RKO (cell line): ENCODE results near the gene NCF4.
A peak's percentile ranks its signal among the peaks of the same experiment; 100 is the strongest.

ENCODE experiments used
- DNase-seq: peaks from one replicate; pipeline ENCODE4 v3.0.0-alpha.2; 2016; ENCODE audit warnings: low spot score

Gene NCF4

DNA sequence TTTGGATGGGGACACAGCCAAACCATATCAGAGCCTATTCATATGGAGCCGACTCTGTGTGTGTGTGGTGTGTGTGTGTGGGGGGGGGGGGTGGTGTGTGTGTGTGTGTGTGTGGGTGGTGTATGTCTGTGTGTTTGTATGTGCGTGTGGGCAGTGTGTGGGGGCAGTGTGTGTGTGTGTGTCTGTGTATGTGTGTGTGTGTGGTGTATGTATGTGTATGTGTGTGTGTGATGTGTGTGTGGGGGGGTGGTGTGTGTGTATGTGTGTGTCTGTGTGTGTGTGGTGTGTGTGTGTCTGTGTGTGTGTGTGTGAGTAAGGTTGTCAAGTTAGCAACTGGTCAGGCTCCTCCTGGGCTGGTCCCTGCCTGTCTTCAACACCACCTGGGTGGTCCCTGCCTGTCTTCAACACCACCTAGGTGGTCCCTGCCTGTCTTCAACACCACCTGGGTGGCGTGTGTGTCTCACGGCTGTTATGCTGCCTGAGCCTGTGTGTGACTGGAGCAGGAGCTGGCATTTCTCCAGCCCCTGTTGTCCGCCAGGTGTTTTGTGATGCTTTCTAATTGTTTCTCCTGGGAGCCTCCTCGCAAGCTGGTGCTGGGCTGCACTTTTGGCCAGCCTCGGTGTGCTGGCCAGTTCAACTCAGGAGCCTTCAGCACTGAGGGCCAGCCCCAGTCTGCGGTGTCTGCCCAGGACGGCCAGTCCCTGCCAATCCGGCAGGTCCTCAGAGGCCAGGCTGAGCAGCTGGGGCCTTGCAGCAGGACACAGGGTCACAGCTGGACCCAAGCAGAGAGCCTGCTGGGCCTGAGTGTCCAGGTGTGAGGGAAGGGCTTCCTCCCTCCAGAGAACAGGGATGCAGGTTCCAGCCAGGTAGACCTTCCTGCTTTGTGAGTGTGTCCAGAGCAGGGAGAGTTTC, 22.4 kb upstream of the NCF4 start:
- DNase-seq, result no peak

DNA sequence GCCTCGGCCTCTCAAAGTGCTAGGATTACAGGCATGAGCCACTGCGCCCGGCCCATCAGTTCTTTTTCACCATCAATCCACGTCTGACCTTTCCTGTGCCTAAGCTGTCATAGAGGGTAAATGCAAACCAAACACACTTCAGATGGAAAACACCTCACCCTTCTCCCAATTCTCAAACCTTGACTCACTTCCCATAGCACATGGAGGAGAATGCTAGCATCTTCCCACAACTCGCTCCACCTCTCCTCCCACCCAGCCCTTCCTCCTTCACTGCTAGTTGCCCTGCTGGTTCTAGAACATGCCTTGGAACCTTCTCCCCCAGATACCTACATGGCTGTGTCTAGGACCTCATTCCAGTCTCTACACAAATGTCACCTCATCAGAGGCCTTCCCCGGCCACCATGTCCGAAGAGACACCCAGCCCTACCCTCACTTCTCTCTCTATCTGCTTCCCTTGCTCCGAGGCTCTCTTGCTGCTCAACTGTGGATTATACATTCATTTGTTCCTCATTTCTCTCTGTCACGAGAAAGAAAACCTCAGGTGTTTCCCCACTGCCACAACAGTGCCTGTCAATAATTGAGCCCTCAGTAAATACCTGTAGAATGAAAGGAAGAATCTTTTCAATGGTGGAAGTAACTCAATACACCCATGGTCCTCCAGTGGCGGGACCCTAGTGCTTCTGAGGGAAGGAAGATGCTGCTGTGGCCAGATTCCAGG, 21.3 kb upstream of the NCF4 start:
- DNase-seq, result no peak

DNA sequence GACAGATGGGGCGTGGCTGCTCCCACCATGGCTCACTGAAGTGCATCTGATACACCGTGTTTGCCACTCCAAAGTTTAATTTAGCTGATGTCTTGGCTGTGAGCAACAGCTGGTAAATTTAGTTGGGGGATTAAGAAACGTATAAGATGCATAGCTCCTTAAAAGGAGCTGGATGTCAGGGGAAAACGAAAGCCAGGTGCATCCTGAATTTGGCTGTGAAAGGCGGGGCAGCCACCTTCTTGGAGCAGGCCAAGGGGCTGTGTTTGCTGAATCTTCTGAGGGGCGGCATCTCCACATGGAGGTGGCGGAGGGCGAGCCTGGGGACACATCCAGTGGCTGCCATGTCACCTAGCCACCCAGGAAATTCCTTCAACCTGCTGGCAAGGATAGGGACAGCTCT, 20.7 kb upstream of the NCF4 start:
- no peak for DNase-seq

DNA sequence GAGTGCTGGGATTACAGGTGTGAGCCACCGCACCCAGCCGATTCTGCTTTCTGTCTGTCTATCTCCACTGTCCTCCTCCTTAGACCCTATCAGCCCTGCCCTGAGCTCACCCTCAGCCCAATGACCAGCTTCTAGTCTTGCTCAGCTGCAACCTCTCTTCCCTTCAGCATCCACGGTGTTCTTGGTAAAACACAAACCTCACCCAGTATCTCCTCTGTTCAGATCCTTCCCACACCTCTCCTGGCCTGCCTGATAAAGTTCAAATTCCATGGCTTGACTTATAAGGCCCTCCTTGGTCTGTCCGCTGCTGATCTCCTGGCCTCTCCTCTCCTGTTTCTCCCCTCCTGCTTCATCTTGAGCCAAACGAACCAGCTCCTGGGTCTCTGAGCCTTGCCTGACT, 14.5 kb upstream of the NCF4 start:
- DNase-seq, result no peak

DNA sequence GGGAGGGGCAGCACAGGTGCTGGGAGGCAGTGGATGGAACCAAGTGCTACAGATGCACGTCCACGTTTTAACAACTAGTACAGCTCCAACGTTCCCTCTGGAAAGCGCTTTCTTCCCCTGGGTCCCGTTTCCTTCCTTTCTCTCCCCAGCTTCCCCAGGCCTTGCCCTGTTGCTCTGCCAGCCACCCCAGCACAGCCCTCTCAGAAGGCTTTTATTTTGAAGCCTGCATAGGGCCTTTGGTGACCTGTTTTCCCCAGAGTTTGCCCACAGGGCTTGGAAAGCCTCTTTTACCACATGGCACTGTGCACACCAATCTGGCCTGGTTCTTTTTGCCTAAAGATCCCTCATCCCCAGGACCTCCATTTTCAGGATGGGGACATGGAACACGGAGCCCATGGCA, 13.9 kb upstream of the NCF4 start:
- DNase-seq, result no peak

DNA sequence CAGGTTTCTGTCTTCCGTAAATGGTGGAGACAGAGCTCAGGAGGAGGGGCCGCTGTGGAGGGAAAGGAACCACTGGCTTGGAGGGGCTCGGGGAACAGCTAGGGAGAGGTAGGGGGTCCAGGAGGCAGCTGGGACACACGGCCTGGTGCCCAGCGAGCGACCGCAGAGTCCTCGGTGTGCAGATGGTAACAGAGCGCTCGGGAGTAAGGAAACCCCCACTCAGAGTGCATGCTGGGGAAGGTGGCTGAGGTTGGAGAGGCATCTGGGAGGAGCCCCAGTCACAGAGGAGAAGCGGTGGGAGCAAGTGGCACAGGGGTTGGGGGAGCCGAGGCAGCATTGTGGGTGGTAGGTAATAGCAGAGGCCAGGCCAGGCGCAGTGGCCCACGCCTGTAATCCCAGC, 10.8 kb upstream of the NCF4 start:
- DNase-seq, result no peak

DNA sequence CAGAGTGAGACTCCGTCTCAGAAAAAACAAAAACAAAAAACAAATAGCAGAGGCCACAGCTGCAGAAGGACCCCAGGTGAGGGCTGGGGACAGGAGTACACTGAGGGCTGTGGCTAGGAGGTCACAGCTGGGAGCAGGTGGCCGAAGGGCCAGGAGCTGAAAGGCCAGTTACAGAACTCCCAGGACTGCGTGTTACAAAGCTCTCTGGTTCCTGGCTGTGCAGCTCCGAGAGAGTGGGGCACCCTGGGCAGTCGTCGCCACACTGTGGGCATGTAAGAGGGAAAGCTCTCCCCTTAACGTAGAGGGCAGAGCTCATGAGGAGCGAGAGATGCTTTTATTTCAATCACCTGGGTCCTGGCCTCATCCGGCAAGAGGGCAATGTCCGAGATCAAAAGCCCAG, 10.1 kb upstream of the NCF4 start:
- DNase-seq, result no peak

DNA sequence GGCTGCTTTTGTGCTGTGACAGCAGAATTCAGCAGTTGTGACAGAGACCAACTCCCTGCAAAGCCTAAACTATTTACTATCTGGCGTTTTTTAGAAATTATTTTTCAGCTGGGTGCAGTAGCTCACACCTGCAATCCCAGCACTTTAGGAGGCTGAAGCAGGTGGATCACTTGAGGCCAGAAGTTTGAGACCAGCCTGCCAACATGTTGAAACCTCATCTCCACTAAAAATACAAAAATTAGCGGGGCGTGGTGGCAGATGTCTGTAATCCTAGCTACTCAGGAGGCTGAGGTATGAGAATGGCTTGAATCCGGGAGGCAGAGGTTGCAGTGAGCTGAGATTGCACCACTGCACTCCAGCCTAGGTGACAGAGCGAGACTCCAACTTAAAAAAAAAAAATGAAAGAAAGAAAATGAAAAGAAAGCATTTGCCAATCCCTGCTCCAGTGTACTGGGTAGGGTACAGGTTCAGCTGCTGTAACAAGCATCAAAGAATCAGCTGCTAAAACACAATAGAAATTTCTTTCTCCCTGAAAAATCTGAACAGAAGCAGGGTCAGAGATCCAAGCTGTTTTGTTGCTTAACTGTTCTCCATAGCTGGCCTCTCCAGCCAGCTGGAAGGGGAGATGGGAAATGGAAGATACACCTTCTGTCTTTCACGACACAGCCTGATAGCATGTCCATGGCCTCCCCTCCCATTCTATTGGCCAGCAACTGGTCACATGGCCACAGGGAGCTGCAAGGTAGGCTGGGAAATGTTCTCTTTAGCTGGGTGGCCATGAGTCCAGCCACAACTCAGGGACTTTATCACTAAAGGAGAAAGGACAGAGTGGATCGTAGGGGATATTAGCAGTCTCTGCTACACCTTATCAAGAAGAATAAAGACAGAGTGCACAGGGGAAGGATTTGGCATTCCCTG, 8.5 kb upstream of the NCF4 start:
- no peak for DNase-seq

DNA sequence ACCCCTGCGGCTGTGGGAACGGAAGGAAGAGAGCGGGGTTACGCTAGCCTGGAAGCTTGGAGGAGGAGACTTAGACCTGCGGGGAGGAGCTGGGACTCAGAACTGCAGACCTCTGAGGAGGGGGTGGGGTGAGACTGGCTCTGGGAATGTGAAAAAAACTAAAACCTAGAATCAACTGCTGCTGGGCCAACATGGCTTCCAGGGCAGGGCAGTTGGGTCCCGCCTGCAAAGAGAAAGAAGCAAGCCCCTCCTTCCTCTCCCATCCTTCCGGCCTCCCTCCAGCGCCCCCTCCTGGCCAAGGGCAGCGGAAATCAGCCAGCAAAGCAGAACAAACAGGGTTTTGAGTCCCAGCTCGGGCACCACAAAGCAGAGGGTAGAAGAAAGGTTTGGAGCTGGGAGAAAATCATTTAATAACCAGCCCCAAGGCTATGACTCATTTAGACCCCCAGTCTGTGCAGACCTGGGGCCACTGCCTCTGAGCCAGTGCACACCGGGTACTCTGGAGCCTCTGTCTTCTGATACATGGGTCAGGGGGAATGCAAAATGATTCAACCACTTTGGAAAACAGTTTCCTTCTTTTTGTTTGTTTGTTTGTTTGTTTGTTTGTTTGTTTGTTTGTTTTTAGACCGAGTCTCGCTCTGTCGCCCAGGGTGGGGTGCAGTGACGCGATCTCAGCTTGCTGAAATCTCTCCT, 7.3 kb upstream of the NCF4 start:
- DNase-seq, result peak; percentile 43

DNA sequence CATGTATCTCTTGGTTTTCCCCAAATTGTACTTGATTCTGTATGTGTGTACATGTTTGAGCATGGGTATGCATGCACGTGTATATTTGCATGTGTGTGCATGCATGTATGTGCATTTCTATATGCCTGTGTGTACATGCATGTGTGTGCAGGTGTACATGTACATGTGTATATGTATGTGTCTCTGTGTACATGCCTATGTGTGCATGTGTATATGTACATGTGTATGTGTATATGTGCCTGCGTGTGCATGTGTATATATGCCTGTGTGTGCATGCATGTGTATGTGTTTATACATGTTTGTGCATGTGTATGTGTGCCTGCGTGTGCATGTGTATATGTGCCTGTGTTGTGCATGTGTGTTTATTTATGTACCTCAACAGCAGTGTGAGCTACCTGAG, 5.3 kb upstream of the NCF4 start:
- no peak for DNase-seq

DNA sequence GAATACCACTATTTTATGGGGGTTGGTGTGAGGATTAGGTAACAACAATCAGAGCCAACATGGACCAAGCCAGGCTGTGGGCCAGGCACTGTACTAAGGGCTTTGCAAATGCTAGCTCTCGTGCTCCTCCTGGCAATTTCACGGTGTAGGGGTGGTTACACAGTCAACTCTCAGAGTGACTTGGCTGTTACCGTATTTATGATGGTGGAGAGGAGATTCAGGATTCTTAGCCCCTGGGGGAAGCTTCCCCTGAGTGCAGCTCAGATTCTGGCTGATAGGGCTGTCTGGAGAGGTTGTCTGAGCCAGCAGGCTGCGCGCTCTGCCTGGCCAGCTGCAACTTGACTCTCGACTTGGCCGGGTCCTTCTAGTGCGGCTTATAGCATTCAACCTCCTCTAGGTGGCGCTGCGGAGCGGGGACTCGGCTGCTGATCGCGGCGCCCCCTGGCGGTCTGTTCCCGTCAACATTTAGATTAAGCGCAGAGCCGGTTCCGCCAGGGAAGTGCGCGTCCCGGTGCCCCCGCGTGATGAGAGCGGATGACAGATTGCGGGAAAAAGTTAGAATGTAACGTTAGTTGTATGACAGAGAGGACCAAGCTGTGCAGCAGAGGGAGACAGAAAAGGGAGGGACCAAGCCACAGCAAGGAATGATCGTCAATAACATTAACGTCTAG, 4.5 kb upstream of the NCF4 start:
- DNase-seq, result peak; percentile 86

DNA sequence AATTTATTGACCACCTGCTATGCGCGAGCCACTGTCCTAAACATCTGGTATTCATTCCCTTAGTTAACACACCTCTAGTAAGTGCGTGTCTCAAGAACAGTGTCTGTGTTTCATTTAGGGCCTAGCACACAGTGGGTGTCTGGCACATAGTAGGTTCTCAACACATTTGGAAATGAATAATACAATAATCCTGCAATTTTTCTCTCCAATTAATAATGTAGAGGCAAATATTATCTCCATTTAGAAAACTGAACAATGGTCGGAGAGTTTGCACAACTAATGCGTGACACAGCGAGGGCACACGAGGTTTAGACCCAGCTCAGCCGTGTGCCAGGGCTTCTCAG, 4.0 kb upstream of the NCF4 start:
- no peak for DNase-seq

DNA sequence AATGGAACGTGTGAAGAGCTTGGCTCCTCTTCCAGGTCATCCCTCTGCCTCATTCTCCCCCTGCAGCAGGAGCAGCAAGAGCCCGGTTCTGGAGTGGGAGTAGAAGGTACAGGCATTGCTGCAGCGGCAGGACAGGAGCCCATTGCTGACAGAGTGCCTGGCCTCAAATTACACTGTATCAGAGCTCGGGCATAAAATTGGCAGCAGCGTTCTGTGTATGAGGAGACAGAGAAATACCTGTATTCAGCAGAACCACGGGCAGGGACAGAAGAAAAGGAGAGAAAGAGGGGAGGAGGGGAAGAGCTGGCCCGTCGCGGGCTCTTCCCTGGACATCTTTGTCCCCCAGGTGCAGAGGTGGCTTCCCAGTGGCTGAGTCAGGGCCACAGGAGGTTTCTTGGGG, 2.6 kb upstream of the NCF4 start:
- DNase-seq, result no peak

DNA sequence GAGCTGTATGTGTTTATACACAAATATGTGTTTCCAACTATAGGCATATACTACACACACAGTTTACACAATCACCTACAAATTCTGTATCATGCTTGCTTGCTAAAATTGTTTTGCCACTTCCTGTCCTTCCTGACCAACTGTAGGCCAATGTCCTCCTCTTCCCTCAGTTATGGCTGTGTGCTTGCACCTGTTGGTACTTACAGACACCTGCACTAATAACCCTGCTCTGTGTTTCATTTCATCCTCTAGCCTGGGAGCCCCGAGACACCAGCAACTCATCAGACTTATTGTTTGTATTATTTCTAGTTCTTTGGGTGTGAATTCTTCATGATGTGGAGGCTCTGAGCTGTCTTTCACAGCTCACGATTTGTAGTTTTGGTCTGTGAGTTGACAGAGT, 1.8 kb upstream of the NCF4 start:
- DNase-seq, result no peak

DNA sequence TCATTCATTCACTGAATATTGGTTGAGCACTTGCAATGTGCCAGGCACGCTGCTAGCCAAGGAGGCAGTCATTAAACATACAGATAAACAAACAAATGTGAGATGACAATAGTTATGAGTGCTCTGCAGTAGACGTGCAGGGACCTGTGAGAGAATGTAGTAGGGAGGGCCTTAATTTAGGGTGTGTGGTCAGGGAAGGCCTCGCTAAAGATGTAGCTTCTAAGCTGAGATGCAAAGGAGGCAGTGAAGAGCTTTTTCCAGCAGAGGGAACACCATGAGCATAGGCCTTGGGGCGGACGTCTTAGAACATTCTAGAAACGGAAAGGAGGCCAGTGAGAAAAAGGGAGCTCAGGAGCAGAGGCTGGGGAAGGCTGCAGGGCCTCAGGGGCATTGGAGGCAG, 789 bp upstream of the NCF4 start:
- DNase-seq, result no peak

DNA sequence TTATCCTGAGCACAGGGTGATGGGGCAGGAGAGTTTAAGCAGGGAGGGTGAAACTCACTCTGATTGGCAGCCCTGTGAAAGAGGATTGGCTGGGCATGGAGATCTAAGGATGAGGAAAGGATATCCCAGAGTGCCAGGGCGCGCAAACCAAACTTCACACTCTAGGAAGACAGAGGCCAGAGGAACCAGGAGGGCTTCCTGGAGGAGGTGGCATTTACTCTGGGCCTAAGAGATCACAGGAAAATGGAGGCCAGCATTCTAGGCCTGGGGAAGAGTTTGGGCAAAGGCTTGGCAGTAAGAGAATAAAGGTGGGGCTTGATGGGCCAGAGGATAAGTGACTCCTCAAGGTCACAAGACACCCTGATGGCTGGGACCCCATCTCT, 377 bp upstream of the NCF4 start:
- no peak for DNase-seq

DNA sequence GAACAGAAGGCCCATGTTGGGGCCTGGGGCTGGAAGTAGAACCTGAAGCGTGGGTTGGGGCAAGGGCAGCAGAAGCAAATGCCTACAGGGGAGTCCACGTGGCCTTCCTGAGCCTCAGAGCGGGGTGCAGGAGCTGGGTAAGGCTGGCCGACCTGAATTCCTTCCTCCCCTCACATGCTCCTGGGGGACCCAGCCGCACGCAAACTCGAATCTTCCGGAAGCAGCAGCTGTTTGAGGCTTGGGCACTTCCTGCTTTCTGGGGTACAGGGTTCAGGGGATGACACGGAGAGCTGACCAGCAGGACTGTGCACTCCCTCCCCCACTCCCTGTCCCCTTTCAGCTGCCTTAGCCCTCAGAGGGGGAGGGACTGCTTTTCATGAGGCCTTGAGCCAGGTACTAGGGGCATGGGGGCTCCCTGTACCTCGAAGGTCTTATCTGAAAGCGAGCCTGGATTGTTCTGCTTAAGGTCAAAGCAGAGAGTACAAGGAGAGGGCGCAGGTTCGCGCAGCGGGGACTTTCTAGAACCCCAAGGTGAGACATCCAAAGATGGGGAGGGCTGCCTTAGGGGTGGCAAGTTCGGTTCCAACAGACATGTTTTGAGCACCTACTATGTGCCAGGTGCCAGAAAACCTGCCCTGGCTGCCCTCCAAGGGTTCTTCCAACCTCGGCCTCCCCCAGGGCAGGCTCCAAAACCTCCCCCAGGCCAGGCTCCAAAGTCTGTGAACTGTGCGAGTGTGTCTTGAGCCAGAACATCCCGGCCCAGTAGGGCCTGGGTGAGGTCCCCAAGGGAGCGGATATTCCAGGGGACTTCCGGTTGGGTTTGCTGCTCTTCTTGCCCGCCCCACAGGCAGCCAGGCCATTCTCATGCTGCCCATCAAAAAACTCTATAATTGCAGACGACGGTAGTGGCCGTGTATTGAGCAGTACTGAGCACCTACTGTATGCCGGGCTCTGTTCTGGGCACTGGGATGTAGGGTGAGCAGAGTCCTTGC, 1.7 kb downstream of the NCF4 start:
- DNase-seq, result no peak

DNA sequence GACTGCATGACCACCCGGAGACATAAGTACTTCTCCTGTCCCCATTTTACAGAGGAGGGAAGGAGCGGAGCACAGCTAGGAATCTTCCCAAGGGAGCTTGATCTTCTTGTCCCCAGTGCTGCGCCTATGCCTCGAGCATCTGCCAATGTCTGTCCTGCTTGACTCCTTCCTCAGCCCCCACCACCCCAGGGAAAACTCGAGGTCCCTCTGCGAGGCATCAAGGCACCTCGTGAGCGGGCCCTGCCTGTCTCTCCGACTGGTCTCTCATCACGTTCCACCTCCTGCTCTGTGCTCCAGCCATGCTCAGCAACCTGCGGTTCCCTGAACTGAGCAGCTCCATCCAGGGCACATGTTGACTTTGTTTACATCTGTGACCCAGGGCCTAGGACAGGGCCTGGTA, 2.5 kb downstream of the NCF4 start:
- no peak for DNase-seq

DNA sequence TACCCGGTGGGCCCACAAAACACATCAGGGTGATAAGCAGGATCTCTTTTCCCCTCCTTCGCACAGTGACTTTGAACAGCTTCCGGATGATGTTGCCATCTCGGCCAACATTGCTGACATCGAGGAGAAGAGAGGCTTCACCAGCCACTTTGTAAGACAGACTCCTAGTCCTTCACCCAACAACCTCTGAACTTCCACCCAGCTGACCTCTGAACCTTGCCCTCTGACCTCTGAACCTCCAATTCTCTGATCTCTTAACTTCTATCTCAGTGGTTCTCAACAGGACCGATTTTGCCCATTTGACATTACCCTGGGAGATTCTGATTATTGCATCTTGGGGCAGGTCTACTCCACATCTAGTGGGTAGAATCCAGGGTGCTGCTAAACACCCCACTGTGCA, 3.2 kb downstream of the NCF4 start:
- DNase-seq, result no peak
